Measurements from ENCODE around the gene FOXD1.
A peak's percentile ranks its signal among the peaks of the same experiment; 100 is the strongest.

Gene FOXD1

GRCh38 chr5:73441378-73441777 lies 7.2 kb downstream of the FOXD1 start:
- DNase-seq (ENCODE audit: low read depth), result no peak

GRCh38 chr5:73440262-73440661 lies 8.3 kb downstream of the FOXD1 start:
- no peak for DNase-seq (ENCODE audit: low read depth)

DNA sequence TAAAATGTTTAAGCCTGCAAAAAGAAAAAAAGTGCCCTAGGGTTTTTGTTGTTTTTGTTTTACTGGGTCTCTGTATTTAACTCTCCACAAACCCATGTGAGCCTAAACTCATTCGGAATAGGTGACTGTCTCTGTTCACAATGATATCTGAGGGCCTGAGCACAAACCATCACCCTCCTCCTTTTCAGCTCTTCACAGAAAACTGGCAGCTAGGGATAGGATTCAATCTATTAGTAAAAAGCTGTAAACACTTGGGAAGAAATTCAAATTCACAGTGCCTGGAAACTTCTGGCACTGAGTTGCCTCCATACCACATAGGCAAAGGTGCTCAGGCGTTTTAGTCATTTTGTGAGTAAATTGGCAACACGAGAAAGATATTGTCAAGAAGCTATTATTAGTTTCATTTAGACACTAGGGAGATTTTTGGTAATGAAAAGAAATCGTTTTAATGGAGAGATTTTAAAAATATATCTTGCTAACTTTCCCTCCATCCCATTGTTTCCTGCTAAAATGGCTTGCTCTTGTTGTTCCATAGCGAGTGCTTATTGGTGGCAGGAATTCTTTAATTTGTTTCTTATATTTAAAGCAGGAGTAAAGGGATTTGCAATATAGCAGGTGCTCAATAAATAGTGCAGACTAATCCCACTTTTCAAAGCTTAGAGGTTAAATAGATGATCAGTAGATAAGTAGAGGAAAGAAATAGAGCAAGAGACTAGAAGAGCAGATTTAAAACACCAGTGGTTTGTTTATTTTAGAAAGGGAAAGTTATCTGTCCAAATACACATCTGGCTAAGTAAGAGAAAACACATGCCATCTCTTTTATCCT lies 9.7 kb downstream of the FOXD1 start:
- DNase-seq (ENCODE audit: low read depth), result no peak

- DNase-seq (ENCODE audit: low read depth), result no peak
Observed at GRCh38 chr5:73437777-73438644, 10.6 kb downstream of the FOXD1 start.

DNA sequence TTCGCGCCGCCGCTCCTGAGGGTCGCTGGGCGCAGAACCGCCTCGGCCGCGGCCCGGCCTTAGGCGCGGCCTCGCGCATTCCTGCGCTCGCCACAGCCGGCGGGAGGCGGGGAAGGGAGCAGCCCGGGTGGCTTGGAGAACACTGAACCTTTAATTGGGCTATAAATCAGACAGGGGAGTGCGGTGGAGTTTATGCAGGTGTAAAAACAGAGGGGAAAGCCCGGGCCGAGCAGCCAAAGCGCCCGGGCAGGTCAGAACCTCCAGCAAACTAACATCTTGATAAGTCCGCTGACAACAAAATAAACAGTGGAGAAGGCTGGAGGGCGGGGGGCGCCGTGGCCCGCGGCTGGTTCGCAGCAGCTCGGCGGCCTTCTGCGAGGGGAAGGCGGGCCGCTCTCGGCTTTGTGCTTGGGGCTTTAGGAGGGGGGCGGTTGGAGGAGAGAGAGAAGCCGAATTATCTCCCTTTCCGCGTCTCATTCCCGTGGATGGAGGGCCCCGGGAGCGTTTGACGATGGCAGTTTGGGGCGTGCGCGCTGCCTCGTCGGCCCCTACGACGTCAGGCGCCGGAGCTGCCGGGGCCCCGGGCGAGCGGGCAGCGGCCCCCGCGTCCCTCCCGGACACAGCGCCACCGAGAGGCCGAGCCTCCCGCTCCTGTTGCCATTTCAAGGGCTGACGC lies 11.3 kb downstream of the FOXD1 start:
- peak; percentile 54 for DNase-seq (ENCODE audit: low read depth)

GRCh38 chr5:73436535-73437100 lies 12.0 kb downstream of the FOXD1 start:
- DNase-seq (ENCODE audit: low read depth), result no peak

GRCh38 chr5:73435759-73436534 lies 12.6 kb downstream of the FOXD1 start:
- DNase-seq (ENCODE audit: low read depth), result no peak

DNA sequence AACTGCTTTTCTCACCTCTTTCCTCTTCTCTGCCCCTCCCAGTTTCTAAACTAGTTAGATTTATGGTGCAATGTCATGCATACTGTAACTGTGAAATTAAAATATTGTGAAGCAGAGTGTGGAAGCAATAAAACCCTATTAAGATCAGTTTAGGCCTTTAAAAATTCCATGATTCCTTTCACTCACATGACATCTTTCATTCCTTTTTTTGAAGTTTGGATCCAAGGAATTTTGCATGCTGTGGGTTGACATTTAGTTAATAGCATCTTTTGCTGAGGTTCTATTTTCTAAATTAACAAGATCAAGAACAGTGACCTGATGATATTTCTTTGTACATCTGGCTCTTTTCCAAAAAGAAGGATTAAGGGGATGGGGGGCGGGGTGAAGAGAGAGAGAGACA lies 13.7 kb downstream of the FOXD1 start:
- DNase-seq (ENCODE audit: low read depth), result no peak

- no peak for DNase-seq (ENCODE audit: low read depth)
Observed at GRCh38 chr5:73434461-73434860, 14.1 kb downstream of the FOXD1 start.

- peak; percentile 73 for DNase-seq (ENCODE audit: low read depth)
Observed at GRCh38 chr5:73433982-73434342, 14.6 kb downstream of the FOXD1 start.

DNA sequence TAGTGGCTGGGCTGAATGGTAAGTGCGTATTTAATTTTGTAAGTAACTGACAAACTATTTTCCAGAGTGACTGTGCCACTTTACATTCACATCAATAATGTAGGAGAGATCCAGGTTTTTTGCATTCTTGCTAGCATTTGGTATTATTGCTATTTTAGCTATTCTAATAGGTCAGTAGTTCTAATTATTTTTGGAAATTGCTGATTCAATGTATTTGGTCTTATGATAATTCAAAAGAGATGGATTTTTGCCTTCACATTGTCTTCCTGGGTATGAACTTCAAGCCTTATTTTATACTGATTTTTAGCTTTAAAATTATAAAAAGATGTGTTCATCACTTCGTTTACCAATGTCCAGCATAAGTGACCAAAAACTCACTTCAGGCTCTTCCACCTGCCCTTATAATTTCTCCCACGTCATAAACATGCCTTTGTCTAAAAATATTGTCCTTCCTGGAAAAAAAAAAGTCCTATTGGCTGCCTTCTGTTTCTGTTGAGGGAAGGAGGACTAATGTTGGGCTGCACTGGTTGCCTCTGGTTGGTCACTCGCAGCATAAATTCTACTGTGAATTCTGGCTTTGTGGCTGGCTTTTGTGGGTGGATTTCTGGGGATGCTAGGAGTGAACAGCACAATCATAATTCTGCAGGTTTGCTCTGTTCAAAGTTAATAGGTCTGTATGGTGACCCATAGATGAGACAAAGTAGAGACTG lies 15.2 kb downstream of the FOXD1 start:
- DNase-seq (ENCODE audit: low read depth), result no peak

- DNase-seq (ENCODE audit: low read depth), result no peak
Observed at GRCh38 chr5:73431204-73431851, 17.2 kb downstream of the FOXD1 start.

- no peak for DNase-seq (ENCODE audit: low read depth)
Observed at GRCh38 chr5:73426034-73426433, 22.5 kb downstream of the FOXD1 start.

- no peak for DNase-seq (ENCODE audit: low read depth)
Observed at GRCh38 chr5:73424556-73424977, 24.0 kb downstream of the FOXD1 start.

- no peak for DNase-seq (ENCODE audit: low read depth)
Observed at GRCh38 chr5:73422164-73422563, 26.4 kb downstream of the FOXD1 start.

DNA sequence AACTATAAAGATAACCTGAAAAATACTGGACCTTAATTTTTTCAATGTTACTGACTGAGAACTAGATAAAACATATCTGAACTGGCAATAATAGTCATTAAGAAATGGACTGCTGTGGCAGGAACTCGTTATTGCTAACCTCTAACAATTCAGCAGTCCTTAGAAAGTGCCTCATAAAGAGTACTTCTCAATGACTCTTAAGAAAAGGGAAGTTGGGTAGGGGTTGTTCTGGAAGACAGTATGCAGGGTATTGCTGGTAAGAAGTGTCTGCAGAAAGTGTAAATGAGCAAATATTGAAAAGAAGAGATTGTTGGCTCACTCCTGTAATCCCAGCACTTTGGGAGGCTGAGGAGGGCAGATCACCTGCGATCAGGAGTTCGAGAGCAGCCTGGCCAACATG lies 27.9 kb downstream of the FOXD1 start:
- DNase-seq (ENCODE audit: low read depth), result no peak

- peak; percentile 89 for DNase-seq (ENCODE audit: low read depth)
Observed at GRCh38 chr5:73419465-73420390, 28.8 kb downstream of the FOXD1 start.

- DNase-seq (ENCODE audit: low read depth), result no peak
Observed at GRCh38 chr5:73419117-73419464, 29.5 kb downstream of the FOXD1 start.

- no peak for DNase-seq (ENCODE audit: low read depth)
Observed at GRCh38 chr5:73418244-73418691, 30.3 kb downstream of the FOXD1 start.
